Liver (tissue), 9 donors: ENCODE data around the gene IRF6. TPM values are rescaled to one million over a fixed set of nuclear protein-coding genes. Genes with fewer than 3 reads are reported as not detected.

Experiments used
- DNase-seq: peaks from one replicate; pipeline ENCODE4 v3.0.0-alpha.2; 2017; ENCODE audit warnings: low spot score
- H3K27ac ChIP-seq, 2 donors: one replicate each; pipeline ENCODE4 v1.7.0; 2013; ENCODE audit warnings: inconsistent platforms in 2 of 2, low read length in 2 of 2, control low read depth in 1 of 2, low read depth in 1 of 2, mild to moderate bottlenecking in 1 of 2
- H3K27me3 ChIP-seq, 4 donors: one replicate each; pipeline versions ENCODE4 v1.6.1 to v1.7.0; 2013; ENCODE audit warnings: low read length in 3 of 4, inconsistent platforms in 1 of 4, mild to moderate bottlenecking in 1 of 4, moderate library complexity in 1 of 4; ENCODE audit not compliant: control insufficient read depth in 4 of 4, insufficient read depth in 4 of 4
- H3K36me3 ChIP-seq, 4 donors: one replicate each; pipeline versions ENCODE4 v1.6.1 to v1.7.0; 2013; ENCODE audit warnings: low read length in 3 of 4, mild to moderate bottlenecking in 3 of 4, low read depth in 1 of 4, moderate library complexity in 1 of 4; ENCODE audit not compliant: control insufficient read depth in 4 of 4, insufficient read depth in 3 of 4
- H3K4me1 ChIP-seq, 4 donors: one replicate each; pipeline versions ENCODE4 v1.6.1 to v1.7.0; 2013; ENCODE audit warnings: low read length in 3 of 4, mild to moderate bottlenecking in 3 of 4, moderate library complexity in 1 of 4; ENCODE audit not compliant: control insufficient read depth in 4 of 4, insufficient read depth in 4 of 4
- H3K4me3 ChIP-seq, 3 donors: one replicate each; pipeline versions ENCODE4 v1.6.1 to v1.7.0; 2013; ENCODE audit warnings: low read length in 3 of 3, control low read depth in 1 of 3, low read depth in 1 of 3, mild to moderate bottlenecking in 1 of 3
- H3K9ac ChIP-seq, 2 donors: one replicate each; pipeline ENCODE4 v1.7.0; 2013; ENCODE audit warnings: low read length in 2 of 2, mild to moderate bottlenecking in 2 of 2, moderate library complexity in 2 of 2, control low read depth in 1 of 2, low read depth in 1 of 2
- H3K9me3 ChIP-seq, 4 donors: one replicate each; pipeline versions ENCODE4 v1.6.1 to v1.7.0; 2013; ENCODE audit warnings: low read length in 3 of 4; ENCODE audit not compliant: control insufficient read depth in 4 of 4
- EGR1 ChIP-seq, 2 donors: IDR thresholded peaks; 2 replicates each; pipeline ENCODE4 v1.6.1; 2016 to 2018; ENCODE audit warnings: antibody characterized with exemption in 2 of 2, low read depth in 2 of 2
- FOXA1 ChIP-seq: IDR thresholded peaks from 2 replicates; pipeline ENCODE4 v1.6.1; 2016; ENCODE audit warnings: antibody characterized with exemption
- FOXA2 ChIP-seq: IDR thresholded peaks from 2 replicates; pipeline ENCODE4 v1.6.1; 2016; ENCODE audit warnings: antibody characterized with exemption
- GABPA ChIP-seq, 2 donors: IDR thresholded peaks in 1 of 2; conservative IDR thresholded peaks in 1 of 2; 2 replicates each; pipeline ENCODE4 v1.6.1; 2016; ENCODE audit warnings: antibody characterized with exemption in 2 of 2, mild to moderate bottlenecking in 1 of 2, moderate library complexity in 1 of 2
- HNF4A ChIP-seq, 2 donors: conservative IDR thresholded peaks; 2 replicates each; pipeline ENCODE4 v1.6.1; 2016; ENCODE audit warnings: antibody characterized with exemption in 2 of 2, mild to moderate bottlenecking in 2 of 2
- JUND ChIP-seq, 2 donors: IDR thresholded peaks; 2 replicates each; pipeline ENCODE4 v1.6.1; 2016; ENCODE audit warnings: antibody characterized with exemption in 2 of 2
- MAX ChIP-seq: IDR thresholded peaks from 2 replicates; pipeline ENCODE4 v1.6.1; 2016; ENCODE audit warnings: antibody characterized with exemption
- NR2F2 ChIP-seq: IDR thresholded peaks from 2 replicates; pipeline ENCODE4 v1.6.1; 2016; ENCODE audit warnings: antibody characterized with exemption
- RAD21 ChIP-seq, 2 donors: IDR thresholded peaks; 2 replicates each; pipeline ENCODE4 v1.6.1; 2016; ENCODE audit warnings: antibody characterized with exemption in 2 of 2, mild to moderate bottlenecking in 2 of 2
- REST ChIP-seq: IDR thresholded peaks from 2 replicates; pipeline ENCODE4 v1.6.1; 2016; ENCODE audit warnings: antibody characterized with exemption, mild to moderate bottlenecking
- SP1 ChIP-seq: IDR thresholded peaks from 2 replicates; pipeline ENCODE4 v1.6.1; 2018; ENCODE audit warnings: antibody characterized with exemption, mild to moderate bottlenecking
- TAF1 ChIP-seq: conservative IDR thresholded peaks from 2 replicates; pipeline ENCODE4 v1.6.1; 2016; ENCODE audit warnings: antibody characterized with exemption, mild to moderate bottlenecking
- YY1 ChIP-seq: IDR thresholded peaks from 2 replicates; pipeline ENCODE4 v1.6.1; 2016; ENCODE audit warnings: antibody characterized with exemption, mild to moderate bottlenecking
- ZBTB33 ChIP-seq: IDR thresholded peaks from 2 replicates; pipeline ENCODE4 v1.6.1; 2016; ENCODE audit warnings: antibody characterized with exemption
- WGBS: extraction: QIAGEN DNeasy Blood & Tissue Kit; methylation state at CpG from one replicate; pipeline ENCODE4 v1.1.7; 2013; 5-methylcytosine and 5-hydroxymethylcytosine counted together
- polyA plus RNA-seq, 2 donors: library from polyadenylated mRNA; stranded (reverse) in 1 of 2; unstranded in 1 of 2; fragments of 200-250 nt in 1 of 2; fragments of >200 nt in 1 of 2; fragmentation: Nextera tagmentation in 1 of 2; extraction: Ambion mirVana in 1 of 2; gene quantifications; one replicate each; pipeline versions ENCODE4 v1.2.1 to v1.2.3, GENCODE V29; 2013 to 2015
- total RNA-seq, 2 donors: library from RNA; depleted of rRNA; stranded (reverse); fragments of >200 nt; gene quantifications; one replicate each; pipeline ENCODE4 v1.2.3, GENCODE V29; 2014
- donor health status: healthy.
- donor health status: healthy.
- donor health status: healthy.
- donor health status: healthy.
- donor health status: healthy.

IRF6 gene
- total and polyA plus RNA-seq, 4 donors: 0.51 to 29.3 (median 14.3) TPM

GRCh38 chr1:209805341-209805781 lies 581 bp downstream of the IRF6 start:
- no peak for DNase-seq
- Histone ChIP-seq H3K27ac (peak overlapping the region; percentile 52 to 78), H3K36me3 (no peaks in the 10 kb centered on the region), H3K9me3 (no peaks in the 10 kb centered on the region), H3K4me1 (peaks cover 1 to 44% (median 25%) of the 10 kb centered on the region in 4 donors), H3K9ac (peak overlapping the region in 1 of 2 donors; percentile 8), H3K4me3 (peak overlapping the region; percentile 59 to 83 (median 65)), H3K27me3 (no peaks in the 10 kb centered on the region)
- TF ChIP-seq EGR1 (IDR thresholded peaks at IDR 0.05; ENCODE audit: low read depth in 2 of 2) (no peak), MAX (no peak), HNF4A (conservative IDR thresholded peaks at IDR 0.05) (no peak), YY1 (no peak), FOXA1 (no peak), RAD21 (IDR thresholded peaks at IDR 0.05) (no peak), FOXA2 (no peak), SP1 (no peak), JUND (IDR thresholded peaks at IDR 0.05) (no peak), NR2F2 (no peak)
- 37% methylated on average over 19 of the region's 19 CpGs for WGBS

GRCh38 chr1:209803568-209803967 lies 2.4 kb downstream of the IRF6 start:
- TF ChIP-seq SP1: no peak
- TF ChIP-seq EGR1 (IDR thresholded peaks at IDR 0.05; ENCODE audit: low read depth in 2 of 2): no peak
- no peak for TF ChIP-seq MAX
- no peak for TF ChIP-seq HNF4A (conservative IDR thresholded peaks at IDR 0.05)
- no peak for TF ChIP-seq ZBTB33
- TF ChIP-seq FOXA1: no peak
- TF ChIP-seq GABPA (IDR thresholded peaks at IDR 0.05 in 1 of 2, conservative IDR thresholded peaks at IDR 0.05 in 1 of 2): no peak
- no peak for TF ChIP-seq YY1
- TF ChIP-seq TAF1: no peak
- TF ChIP-seq REST: no peak
- TF ChIP-seq JUND (IDR thresholded peaks at IDR 0.05): no peak
- Histone ChIP-seq H3K9ac (no peak overlapping the region), H3K9me3 (no peaks in the 10 kb centered on the region), H3K27ac (peak overlapping the region in 1 of 2 donors; percentile 98), H3K4me3 (no peak overlapping the region), H3K27me3 (no peaks in the 10 kb centered on the region), H3K4me1 (peaks cover 1 to 45% (median 26%) of the 10 kb centered on the region in 4 donors), H3K36me3 (no peaks in the 10 kb centered on the region)
- DNase-seq: no peak
- 94% methylated on average over 1 of the region's 1 CpG for WGBS
